ENCODE measurements around the gene COL23A1. TPM values are rescaled to one million over a fixed set of nuclear protein-coding genes. Genes with fewer than 3 reads are reported as not detected.

The COL23A1 gene
- total and polyA plus RNA-seq, 2 of the 13 experiments (the other 11 are each of a cell fraction or from before 2014, with no cell fraction given) = not detected

DNA sequence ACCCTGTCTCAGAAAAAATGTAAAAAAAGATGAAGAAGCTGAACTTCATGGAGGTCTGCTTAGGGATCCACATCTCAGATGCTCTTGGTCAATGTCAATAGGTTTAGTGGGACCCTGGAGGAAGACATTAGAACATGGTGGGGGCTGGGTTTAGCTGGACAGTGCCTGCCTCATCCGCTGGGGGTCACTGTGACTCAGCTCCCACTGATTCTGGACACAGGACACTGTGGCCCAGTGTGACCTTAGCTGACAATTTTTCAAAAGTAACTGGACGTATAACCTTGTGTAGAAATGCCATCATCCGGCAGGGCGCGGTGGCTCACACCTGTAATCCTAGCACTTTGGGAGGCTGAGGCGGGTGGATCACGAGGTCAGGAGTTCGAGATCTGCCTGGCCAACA is 393.2 kb downstream of the COL23A1 start (continued):
- TF ChIP-seq, protein P1, sequence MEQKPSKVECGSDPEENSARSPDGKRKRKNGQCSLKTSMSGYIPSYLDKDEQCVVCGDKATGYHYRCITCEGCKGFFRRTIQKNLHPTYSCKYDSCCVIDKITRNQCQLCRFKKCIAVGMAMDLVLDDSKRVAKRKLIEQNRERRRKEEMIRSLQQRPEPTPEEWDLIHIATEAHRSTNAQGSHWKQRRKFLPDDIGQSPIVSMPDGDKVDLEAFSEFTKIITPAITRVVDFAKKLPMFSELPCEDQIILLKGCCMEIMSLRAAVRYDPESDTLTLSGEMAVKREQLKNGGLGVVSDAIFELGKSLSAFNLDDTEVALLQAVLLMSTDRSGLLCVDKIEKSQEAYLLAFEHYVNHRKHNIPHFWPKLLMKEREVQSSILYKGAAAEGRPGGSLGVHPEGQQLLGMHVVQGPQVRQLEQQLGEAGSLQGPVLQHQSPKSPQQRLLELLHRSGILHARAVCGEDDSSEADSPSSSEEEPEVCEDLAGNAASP (CRISPR knock-in tag; IDR thresholded peaks at IDR 0.05; ENCODE audit: borderline replicate concordance) = peak; percentile 78; the same call in 1 of the 2 replicates
- TF ChIP-seq, protein P2, sequence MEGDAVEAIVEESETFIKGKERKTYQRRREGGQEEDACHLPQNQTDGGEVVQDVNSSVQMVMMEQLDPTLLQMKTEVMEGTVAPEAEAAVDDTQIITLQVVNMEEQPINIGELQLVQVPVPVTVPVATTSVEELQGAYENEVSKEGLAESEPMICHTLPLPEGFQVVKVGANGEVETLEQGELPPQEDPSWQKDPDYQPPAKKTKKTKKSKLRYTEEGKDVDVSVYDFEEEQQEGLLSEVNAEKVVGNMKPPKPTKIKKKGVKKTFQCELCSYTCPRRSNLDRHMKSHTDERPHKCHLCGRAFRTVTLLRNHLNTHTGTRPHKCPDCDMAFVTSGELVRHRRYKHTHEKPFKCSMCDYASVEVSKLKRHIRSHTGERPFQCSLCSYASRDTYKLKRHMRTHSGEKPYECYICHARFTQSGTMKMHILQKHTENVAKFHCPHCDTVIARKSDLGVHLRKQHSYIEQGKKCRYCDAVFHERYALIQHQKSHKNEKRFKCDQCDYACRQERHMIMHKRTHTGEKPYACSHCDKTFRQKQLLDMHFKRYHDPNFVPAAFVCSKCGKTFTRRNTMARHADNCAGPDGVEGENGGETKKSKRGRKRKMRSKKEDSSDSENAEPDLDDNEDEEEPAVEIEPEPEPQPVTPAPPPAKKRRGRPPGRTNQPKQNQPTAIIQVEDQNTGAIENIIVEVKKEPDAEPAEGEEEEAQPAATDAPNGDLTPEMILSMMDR (CRISPR knock-in tag; IDR thresholded peaks at IDR 0.05) = peak; percentile 70
- no peak for TF ChIP-seq TSC22D2 (CRISPR knock-in tag; IDR thresholded peaks at IDR 0.05; ENCODE audit: borderline replicate concordance)

DNA sequence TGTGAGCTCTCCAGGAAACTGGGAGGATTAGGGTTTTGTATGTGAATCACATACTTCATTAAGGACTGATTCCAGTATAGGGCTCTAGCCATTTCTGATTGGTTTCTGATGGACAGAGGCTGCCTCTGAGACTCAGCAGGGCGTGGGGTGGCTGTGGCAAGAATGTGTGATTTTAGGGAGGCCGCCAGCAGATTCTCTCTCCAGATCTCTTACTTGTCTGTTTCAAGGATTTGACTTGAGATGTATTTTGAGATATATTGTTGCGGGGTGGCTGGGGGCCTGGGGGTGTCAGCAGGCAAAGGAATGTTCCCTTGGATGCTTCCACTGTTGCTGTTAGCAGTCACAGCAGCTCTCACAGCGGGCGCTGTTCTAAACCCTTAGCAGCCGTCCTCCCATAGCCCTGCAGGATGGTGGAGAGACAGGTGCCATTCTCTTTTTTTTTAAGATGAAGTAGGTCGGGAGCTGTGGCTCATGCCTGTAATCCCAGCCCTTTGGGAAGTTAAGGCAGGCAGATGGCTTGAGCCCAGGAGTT is 393.8 kb downstream of the COL23A1 start:
- FAIRE-seq (no peak), ATAC-seq (no peak), DNase-seq (ENCODE audit: low spot score) (no peak)
- H3K79me2 ChIP-seq (ENCODE audit: insufficient read depth, low read length) = no peaks in the 10 kb centered on the region
- no peaks in the 10 kb centered on the region for H3K36me3 ChIP-seq (replicated peaks in 1 of 2; ENCODE audit: control insufficient read depth in 1 of 2, insufficient read depth in 2 of 2, low read length in 2 of 2)
- in situ Hi-C loops (cut with HindIII; ENCODE audit: extremely low pct_ligation_motif_present, low pct_unique_long_range_greater_than_20kb) = no loop called here
- H2AFZ ChIP-seq (ENCODE audit: low read length) = no peak overlapping the region
- intact Hi-C loops (cut with micrococcal nuclease; ENCODE audit: unreplicated experiment) = no loop called here
- H3K4me3 ChIP-seq (replicated peaks in 1 of 3; ENCODE audit: insufficient read depth in 1 of 3, low read depth in 2 of 3, low read length in 3 of 3) = no peak overlapping the region
- TF ChIP-seq PCBP1 (IDR thresholded peaks at IDR 0.05; ENCODE audit: borderline replicate concordance, low read depth, low read length) (no peak), ZNF891 (CRISPR knock-in tag; IDR thresholded peaks at IDR 0.05) (no peak), SAP130 (CRISPR knock-in tag; IDR thresholded peaks at IDR 0.05; ENCODE audit: low read depth) (no peak), ZNF33A (CRISPR knock-in tag; IDR thresholded peaks at IDR 0.05; ENCODE audit: borderline replicate concordance) (no peak), PHF20 (CRISPR knock-in tag; IDR thresholded peaks at IDR 0.05) (no peak), RFX3 (CRISPR knock-in tag; IDR thresholded peaks at IDR 0.05) (no peak)
- TF ChIP-seq, protein P3, sequence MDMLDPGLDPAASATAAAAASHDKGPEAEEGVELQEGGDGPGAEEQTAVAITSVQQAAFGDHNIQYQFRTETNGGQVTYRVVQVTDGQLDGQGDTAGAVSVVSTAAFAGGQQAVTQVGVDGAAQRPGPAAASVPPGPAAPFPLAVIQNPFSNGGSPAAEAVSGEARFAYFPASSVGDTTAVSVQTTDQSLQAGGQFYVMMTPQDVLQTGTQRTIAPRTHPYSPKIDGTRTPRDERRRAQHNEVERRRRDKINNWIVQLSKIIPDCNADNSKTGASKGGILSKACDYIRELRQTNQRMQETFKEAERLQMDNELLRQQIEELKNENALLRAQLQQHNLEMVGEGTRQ (IDR thresholded peaks at IDR 0.05; ENCODE audit: low read depth, low read length) = no peak
- TF ChIP-seq, protein P3 (CRISPR knock-in tag; IDR thresholded peaks at IDR 0.05; ENCODE audit: borderline replicate concordance) = no peak
- H3K27me3 ChIP-seq (ENCODE audit: control insufficient read depth in 1 of 2, insufficient read depth in 2 of 2, low read length in 2 of 2) = peaks cover 0 to 29% of the 10 kb centered on the region in 2 experiments; a peak in 3 of 5 replicates
- ChIA-PET CTCF (ENCODE audit: low intra/inter-chr PET ratio, low total read pairs) (no interaction called here), POLR2A (interaction anchor here (0.9 to 2.1 kb wide), 2 partner anchors 8 to 55 kb away, joined by 3 to 13 read pairs; partner anchors contain the start of gene HNRNPAB)
- H3K9me3 ChIP-seq (ENCODE audit: low read length) = no peaks in the 10 kb centered on the region
- no peak overlapping the region for H3K27ac ChIP-seq (ENCODE audit: extremely low read length, insufficient read depth, low read length)
- WGBS (ENCODE audit: low lambda C conversion rate) = 63% methylated on average over 7 of the region's 7 CpGs
- no peaks in the 10 kb centered on the region for H4K20me1 ChIP-seq (ENCODE audit: insufficient read depth, low read length)
- H3K4me1 ChIP-seq (ENCODE audit: insufficient read depth, low read length) = peaks cover 12% of the 10 kb centered on the region
- H3K4me2 ChIP-seq (ENCODE audit: low read depth, low read length) = no peak overlapping the region
- BruUV-seq (replicated peaks) = no TSS peak
- H3K9ac ChIP-seq (ENCODE audit: insufficient read depth, low read depth, low read length) = no peak overlapping the region
